Keratinocyte (primary cell): ENCODE data around the gene PHPT1. TPM values are rescaled to one million over a fixed set of nuclear protein-coding genes. Genes with fewer than 3 reads are reported as not detected.

Source experiments
- DNase-seq: peaks from one replicate; pipeline ENCODE4 v3.0.0-alpha.2; 2011; ENCODE audit warnings: low read depth, missing footprints, low spot score
- FAIRE-seq: peaks from 2 replicates; lab custom pipeline; 2011; peaks lifted over from hg19 to GRCh38; lab: Jason Lieb, UNC
- H2AFZ ChIP-seq: 2 replicates; pipeline ENCODE4 v1.6.0; 2012; ENCODE audit warnings: low read length, control low read depth, inconsistent platforms; ENCODE audit not compliant: control insufficient read depth
- H3K27ac ChIP-seq: 2 replicates; pipeline ENCODE4 v1.5.1; 2011; ENCODE audit warnings: low read length; ENCODE audit not compliant: control insufficient read depth, insufficient read depth
- H3K27me3 ChIP-seq: 3 replicates; pipeline ENCODE4 v1.6.0; 2011; ENCODE audit warnings: low read length; ENCODE audit not compliant: control insufficient read depth, insufficient read depth; ENCODE audit errors: extremely low read depth
- H3K36me3 ChIP-seq, 2 experiments: 2 replicates in 1 of 2; 3 replicates in 1 of 2; pipeline ENCODE4 v1.5.1; 2011; ENCODE audit warnings: low read length in 2 of 2, mild to moderate bottlenecking in 1 of 2; ENCODE audit not compliant: control insufficient read depth in 2 of 2, insufficient read depth in 2 of 2; ENCODE audit errors: extremely low read depth in 1 of 2
- H3K4me1 ChIP-seq: 3 replicates; pipeline ENCODE4 v1.5.1; 2011; ENCODE audit warnings: low read length; ENCODE audit not compliant: control insufficient read depth, insufficient read depth; ENCODE audit errors: extremely low read depth
- H3K4me2 ChIP-seq: 3 replicates; pipeline ENCODE4 v1.6.0; 2011; ENCODE audit warnings: low read depth, low read length; ENCODE audit not compliant: control insufficient read depth, insufficient read depth; ENCODE audit errors: extremely low read depth
- H3K4me3 ChIP-seq, 3 experiments: fragments of 200-600 bp in 1 of 3; sonication (generic) in 1 of 3; 2 replicates in 2 of 3; 3 replicates in 1 of 3; pipeline ENCODE4 v1.5.1; 2011 to 2016; ENCODE audit warnings: low read length in 3 of 3, mild to moderate bottlenecking in 3 of 3, control low read depth in 2 of 3, inconsistent platforms in 1 of 3, low read depth in 1 of 3, mixed read lengths in 1 of 3, mixed run types in 1 of 3, moderate library complexity in 1 of 3; ENCODE audit not compliant: control insufficient read depth in 2 of 3, insufficient read depth in 2 of 3; ENCODE audit errors: extremely low read depth in 1 of 3
- H3K79me2 ChIP-seq: 2 replicates; pipeline ENCODE4 v1.6.0; 2012; ENCODE audit warnings: low read length; ENCODE audit not compliant: control insufficient read depth, insufficient read depth
- H3K9ac ChIP-seq: 3 replicates; pipeline ENCODE4 v1.6.0; 2011; ENCODE audit warnings: low read length; ENCODE audit not compliant: control insufficient read depth, insufficient read depth; ENCODE audit errors: extremely low read depth
- H3K9me1 ChIP-seq: 3 replicates; pipeline ENCODE4 v1.6.0; 2011; ENCODE audit warnings: low read length; ENCODE audit not compliant: control insufficient read depth, insufficient read depth; ENCODE audit errors: extremely low read depth
- H3K9me3 ChIP-seq: 2 replicates; pipeline ENCODE4 v1.5.1; 2012; ENCODE audit warnings: low read depth, low read length; ENCODE audit not compliant: control insufficient read depth
- H4K20me1 ChIP-seq: 3 replicates; pipeline ENCODE4 v1.6.0; 2011; ENCODE audit warnings: low read length; ENCODE audit not compliant: control insufficient read depth, insufficient read depth; ENCODE audit errors: extremely low read depth
- EZH2 ChIP-seq: IDR thresholded peaks from one replicate; pipeline ENCODE4 v1.6.1; 2012; ENCODE audit warnings: inconsistent platforms, mild to moderate bottlenecking, low read length, moderate library complexity
- dilution Hi-C: fragments of 300-500 bp; cut with MboI; formaldehyde crosslinking; loops from one replicate; pipeline ENCODE4 v1.7.0; 2020; ENCODE audit warnings: low sequenced_read_pairs; ENCODE audit not compliant: extremely low pct_ligation_motif_present
- polyA plus RNA-seq, 5 experiments: library from polyadenylated mRNA; depleted of rRNA in 3 of 5; stranded (reverse) in 3 of 5; stranded (forward) in 1 of 5; unstranded in 1 of 5; fragments of >200 nt; gene quantifications; 1 replicate in 1 of 5; 2 replicates in 3 of 5; 3 replicates in 1 of 5; pipeline versions ENCODE4 v1.2.1 to v1.2.3, GENCODE V29; 2011 to 2012; ENCODE audit warnings: missing spikeins in 2 of 5, low read depth in 1 of 5, low replicate concordance in 1 of 5
- TF ChIP-seq, protein P1 (sequence below), 3 experiments: IDR thresholded peaks in 1 of 3; conservative IDR thresholded peaks in 1 of 3; optimal IDR thresholded peaks in 1 of 3; 2 replicates in 2 of 3; 3 replicates in 1 of 3; pipeline versions ENCODE3 to v1.5.1; 2011; ENCODE audit warnings: low read length in 3 of 3, mild to moderate bottlenecking in 3 of 3, moderate library complexity in 2 of 3, control low read depth in 1 of 3, inconsistent platforms in 1 of 3; ENCODE audit not compliant: insufficient read depth in 2 of 3; ENCODE audit errors: extremely low read depth in 1 of 3

The PHPT1 gene
- polyA plus RNA-seq, 1 donor (not counting 4 experiments of a cell fraction or from before 2014, with no cell fraction given), result 68.8 TPM

DNA sequence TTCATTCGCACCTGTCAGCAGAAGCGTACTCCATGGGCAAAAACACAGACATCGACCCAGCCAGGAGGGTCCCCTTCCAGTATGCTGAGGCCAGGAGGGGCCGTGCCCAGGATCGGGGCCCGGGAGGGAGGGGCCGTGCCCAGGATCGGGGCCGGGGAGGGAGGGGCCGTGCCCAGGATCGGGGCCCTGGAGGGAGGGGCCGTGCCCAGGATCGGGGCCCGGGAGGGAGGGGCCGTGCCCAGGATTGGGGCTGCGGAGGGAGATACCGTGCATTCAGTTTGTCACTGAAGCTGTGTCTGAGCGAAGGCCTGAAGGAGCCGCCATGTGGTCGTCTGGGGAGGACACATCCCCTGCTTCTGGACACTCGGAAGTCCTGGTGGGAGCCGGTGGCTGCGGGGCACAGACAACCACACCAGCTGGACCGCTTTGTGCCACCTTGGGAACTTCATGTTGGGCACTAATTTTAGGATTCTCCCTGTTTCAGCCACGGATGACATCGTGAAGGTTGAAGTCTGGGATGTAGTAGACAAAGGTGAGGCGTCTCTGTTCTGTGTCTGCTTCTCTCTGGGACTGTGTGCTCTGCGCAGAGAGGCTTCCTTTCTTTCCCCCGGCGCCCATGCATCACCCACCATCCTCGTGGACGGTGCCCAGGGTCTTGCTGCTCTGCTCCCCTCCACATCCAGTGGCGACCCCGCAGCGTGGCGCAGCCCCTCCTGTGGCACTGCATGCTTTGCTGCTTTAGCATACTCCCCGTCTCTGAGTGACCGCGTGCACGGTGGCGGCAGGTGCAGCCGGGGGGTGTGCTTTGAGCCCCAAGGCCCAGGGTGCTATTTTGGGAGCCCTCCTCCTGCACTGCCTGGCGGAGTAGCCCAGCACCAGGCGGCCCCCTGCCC, 23.7 kb upstream of the PHPT1 start:
- Histone ChIP-seq H3K9ac (no peak overlapping the region), H4K20me1 (no peaks in the 10 kb centered on the region), H3K4me1 (no peaks in the 10 kb centered on the region), H3K9me3 (no peaks in the 10 kb centered on the region), H3K36me3 (peaks cover 21 to 29% of the 10 kb centered on the region in 2 experiments), H2AFZ (no peak overlapping the region), H3K27me3 (no peaks in the 10 kb centered on the region), H3K4me2 (no peak overlapping the region), H3K27ac (no peak overlapping the region), H3K4me3 (no peak overlapping the region), H3K79me2 (peaks cover 13% of the 10 kb centered on the region), H3K9me1 (no peaks in the 10 kb centered on the region)
- FAIRE-seq (no peak), DNase-seq (no peak)
- TF ChIP-seq, protein P1, sequence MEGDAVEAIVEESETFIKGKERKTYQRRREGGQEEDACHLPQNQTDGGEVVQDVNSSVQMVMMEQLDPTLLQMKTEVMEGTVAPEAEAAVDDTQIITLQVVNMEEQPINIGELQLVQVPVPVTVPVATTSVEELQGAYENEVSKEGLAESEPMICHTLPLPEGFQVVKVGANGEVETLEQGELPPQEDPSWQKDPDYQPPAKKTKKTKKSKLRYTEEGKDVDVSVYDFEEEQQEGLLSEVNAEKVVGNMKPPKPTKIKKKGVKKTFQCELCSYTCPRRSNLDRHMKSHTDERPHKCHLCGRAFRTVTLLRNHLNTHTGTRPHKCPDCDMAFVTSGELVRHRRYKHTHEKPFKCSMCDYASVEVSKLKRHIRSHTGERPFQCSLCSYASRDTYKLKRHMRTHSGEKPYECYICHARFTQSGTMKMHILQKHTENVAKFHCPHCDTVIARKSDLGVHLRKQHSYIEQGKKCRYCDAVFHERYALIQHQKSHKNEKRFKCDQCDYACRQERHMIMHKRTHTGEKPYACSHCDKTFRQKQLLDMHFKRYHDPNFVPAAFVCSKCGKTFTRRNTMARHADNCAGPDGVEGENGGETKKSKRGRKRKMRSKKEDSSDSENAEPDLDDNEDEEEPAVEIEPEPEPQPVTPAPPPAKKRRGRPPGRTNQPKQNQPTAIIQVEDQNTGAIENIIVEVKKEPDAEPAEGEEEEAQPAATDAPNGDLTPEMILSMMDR (optimal IDR thresholded peaks at IDR 0.05 in 1 of 3, IDR thresholded peaks at IDR 0.05 in 1 of 3, conservative IDR thresholded peaks at IDR 0.05 in 1 of 3; ENCODE audit: extremely low read depth in 1 of 3, insufficient read depth in 2 of 3, low read length in 3 of 3), result no peak
- dilution Hi-C loops, result no loop called here

DNA sequence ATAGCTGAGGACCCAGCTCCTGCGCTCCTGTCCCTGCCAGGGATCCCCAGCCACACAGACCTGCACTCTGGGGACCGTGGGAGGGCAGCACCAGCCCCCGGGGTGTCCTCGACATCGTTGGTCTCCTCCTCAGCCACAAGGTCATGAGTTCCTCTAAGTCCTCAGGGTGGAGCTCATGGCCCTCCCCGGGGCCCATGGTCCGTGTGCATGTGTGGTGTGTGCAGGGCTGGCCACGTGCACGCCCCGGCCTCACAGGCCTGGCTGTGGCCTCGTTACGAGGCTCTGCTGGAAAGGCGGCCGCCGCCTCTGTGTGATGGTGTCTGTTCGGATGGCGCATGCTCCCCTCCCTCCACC, 23.0 kb upstream of the PHPT1 start:
- dilution Hi-C loops, result no loop called here

More for the DNA sequence above, 23.0 kb upstream of the PHPT1 start:
- no peak for TF ChIP-seq EZH2
- TF ChIP-seq, protein P1 (optimal IDR thresholded peaks at IDR 0.05 in 1 of 3, IDR thresholded peaks at IDR 0.05 in 1 of 3, conservative IDR thresholded peaks at IDR 0.05 in 1 of 3; ENCODE audit: extremely low read depth in 1 of 3, insufficient read depth in 2 of 3, low read length in 3 of 3), result no peak
- no peaks in the 10 kb centered on the region for H3K27me3 ChIP-seq
- DNase-seq, result no peak
- H3K79me2 ChIP-seq, result peaks cover 7% of the 10 kb centered on the region
- H2AFZ ChIP-seq, result no peak overlapping the region
- no peak overlapping the region for H3K9ac ChIP-seq
- H4K20me1 ChIP-seq, result no peaks in the 10 kb centered on the region
- H3K4me3 ChIP-seq, result no peak overlapping the region
- H3K27ac ChIP-seq, result no peak overlapping the region
- peaks cover 21 to 35% of the 10 kb centered on the region in 2 experiments for H3K36me3 ChIP-seq
- FAIRE-seq, result no peak
- no peak overlapping the region for H3K4me2 ChIP-seq
- no peaks in the 10 kb centered on the region for H3K4me1 ChIP-seq
- no peaks in the 10 kb centered on the region for H3K9me1 ChIP-seq
- no peaks in the 10 kb centered on the region for H3K9me3 ChIP-seq
